DMS53 treated with DMSO at 0.1 percent for 48 hours (cell line): ENCODE results near the gene BSG.

Experiments
- DNase-seq: peaks from one replicate; lab custom pipeline; 2025; ENCODE audit not compliant: unreplicated experiment; lab: John Stamatoyannopoulos, UW

Gene BSG

DNA sequence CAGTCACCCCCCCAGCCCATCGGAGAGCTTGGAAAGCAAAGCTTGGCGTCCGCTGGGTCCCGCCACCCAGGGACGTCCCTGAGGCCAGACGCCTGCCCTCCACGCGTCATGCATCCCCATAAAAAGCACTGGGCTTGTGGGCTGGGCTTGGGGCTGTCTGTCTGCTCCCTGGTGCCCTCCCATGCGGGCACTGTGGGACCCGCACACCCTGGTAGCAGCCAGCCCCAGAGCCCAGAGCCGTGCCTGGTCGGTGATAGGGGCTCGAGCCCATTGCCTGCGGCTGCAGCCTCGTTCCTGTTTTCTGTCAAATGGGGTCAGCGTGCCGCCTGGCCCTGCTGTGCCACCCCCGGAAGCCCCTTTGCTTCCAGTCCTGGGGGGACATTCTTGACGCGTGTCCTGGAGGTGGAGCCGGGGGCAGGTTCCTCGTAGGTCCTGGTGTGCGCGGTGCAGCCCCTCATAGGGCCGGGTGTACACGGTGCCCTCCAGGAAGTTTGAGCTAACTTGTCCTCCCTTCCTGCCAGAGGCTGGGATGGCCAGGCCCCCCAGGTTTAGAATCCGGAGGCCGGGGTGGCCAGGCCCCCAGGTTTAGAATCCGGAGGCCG lies 32.9 kb upstream of the BSG start:
- DNase-seq, result no peak

DNA sequence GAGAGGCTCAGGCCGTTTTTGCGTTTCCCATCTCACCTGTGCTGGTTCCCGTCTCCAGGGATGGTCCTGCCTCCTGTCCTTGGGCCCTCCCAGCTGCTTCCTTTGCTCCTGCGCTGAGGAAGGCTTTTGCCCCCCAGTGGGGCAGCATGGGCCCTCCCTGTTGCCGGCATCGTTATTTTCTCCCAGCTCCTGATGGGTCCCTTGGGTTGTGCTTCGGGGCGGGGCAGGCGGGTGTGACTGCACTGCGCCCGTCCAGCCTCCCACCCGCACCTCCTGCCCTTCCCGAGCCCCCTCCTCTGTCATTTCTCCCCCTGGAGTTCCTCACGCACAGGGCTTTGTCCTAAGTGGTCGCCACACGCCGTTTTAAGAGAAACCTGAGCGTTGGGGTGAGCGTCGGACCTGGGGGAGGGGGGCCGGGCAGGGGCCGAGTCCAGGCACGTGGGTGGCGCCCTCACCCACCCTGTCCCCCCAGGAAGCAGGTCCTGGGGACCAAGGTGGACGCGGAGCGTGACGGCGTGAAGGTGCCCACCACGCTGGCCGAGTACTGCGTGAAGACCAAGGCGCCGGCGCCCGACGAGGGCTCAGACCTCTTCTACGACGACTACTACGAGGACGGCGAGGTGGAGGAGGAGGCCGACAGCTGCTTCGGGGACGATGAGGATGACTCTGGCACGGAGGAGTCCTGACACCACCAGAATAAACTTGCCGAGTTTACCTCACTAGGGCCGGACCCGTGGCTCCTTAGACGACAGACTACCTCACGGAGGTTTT lies 31.3 kb upstream of the BSG start:
- DNase-seq, result no peak

DNA sequence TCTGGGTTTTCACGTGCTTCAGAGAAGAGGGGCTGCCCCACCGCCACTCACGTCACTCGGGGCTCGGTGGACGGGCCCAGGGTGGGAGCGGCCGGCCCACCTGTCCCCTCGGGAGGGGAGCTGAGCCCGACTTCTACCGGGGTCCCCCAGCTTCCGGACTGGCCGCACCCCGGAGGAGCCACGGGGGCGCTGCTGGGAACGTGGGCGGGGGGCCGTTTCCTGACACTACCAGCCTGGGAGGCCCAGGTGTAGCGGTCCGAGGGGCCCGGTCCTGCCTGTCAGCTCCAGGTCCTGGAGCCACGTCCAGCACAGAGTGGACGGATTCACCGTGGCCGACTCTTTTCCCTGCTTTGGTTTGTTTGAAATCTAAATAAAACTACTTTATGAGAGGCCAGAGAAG lies 30.7 kb upstream of the BSG start:
- no peak for DNase-seq

DNA sequence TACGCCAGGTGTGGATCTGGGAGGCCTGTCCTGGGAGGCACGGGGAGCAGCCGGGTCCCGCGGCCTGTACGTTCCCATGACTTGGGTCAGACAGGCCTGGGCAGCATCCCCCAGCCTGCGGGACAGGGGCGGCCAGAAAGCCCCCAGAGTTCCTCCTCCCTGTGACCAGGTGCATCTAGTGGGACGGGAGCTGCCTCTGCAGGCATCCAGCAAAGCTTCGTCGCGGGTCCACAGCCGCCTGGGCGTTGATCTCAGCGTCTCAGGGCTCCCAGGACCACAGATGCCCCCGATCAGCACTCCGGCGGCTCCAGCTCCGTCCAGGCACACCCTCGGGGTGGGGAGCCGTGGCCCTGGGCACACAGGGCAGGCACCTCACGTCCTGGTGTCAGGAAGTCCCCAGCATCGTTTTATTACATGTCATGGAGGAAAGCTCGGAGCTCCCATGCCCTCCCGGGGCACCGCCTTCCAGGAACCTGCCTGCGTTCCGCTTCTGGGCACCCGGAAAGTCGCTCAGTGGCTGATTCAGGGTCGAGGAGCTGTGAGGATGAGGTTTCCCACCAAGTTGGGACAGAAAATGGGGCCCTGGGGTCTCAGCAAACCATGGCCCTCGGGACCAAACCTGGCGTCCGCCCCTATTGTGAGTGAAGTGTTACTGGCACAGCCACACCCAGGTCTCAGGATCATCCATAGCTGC lies 30.1 kb upstream of the BSG start:
- DNase-seq, result no peak

DNA sequence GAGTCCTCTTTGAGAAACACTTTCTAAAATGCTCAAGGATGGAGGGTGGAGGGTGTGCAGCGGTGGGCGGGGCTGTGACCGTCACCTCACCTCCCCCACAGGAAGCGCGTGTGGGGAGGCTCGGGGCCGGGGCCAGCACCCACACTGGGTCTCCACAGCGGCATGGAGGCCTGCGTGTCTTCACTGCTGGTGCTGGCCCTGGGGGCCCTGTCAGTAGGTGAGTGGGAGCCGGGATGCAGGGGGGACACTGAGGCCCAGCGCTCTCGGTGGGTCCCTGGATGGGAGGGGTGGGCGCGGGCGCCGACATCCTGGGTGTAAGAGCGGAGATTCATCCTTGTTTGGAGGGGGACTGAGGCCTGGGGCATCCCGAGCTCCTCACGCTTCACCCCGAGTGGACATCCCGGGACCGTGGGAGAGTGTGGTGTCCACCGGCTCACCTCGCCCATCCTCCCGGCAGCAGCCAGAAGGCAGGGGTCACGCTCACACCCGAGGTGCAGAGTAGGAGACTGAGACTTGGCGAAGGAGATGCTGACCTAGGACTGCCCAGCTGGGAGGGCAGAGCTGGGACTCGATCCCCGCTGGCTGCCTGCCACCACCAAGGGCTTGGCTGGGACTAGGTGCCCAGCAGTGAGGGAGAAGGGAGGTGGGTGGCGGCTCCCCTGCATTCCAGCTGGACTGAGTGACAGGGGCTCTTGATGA lies 28.3 kb upstream of the BSG start, which contains the start of gene GZMM:
TSS of gene GZMM (plus strand) at position 144 of the 699 bp plus-strand sequence. CDS start at position 163, 19 bp downstream.
- no peak for DNase-seq

DNA sequence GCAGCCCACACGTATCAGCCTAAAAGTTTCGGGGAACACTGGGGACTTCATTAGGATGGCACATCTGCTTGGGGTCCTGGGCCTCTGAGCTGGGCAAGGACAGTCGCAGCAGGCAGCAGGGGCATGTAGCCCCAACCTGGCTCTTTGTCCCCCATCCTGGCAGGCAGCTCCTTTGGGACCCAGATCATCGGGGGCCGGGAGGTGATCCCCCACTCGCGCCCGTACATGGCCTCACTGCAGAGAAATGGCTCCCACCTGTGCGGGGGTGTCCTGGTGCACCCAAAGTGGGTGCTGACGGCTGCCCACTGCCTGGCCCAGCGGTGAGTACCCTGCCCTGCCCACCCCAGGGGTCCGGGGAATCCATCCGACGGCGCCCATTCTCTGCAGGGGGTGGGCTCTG lies 25.3 kb upstream of the BSG start:
- no peak for DNase-seq

DNA sequence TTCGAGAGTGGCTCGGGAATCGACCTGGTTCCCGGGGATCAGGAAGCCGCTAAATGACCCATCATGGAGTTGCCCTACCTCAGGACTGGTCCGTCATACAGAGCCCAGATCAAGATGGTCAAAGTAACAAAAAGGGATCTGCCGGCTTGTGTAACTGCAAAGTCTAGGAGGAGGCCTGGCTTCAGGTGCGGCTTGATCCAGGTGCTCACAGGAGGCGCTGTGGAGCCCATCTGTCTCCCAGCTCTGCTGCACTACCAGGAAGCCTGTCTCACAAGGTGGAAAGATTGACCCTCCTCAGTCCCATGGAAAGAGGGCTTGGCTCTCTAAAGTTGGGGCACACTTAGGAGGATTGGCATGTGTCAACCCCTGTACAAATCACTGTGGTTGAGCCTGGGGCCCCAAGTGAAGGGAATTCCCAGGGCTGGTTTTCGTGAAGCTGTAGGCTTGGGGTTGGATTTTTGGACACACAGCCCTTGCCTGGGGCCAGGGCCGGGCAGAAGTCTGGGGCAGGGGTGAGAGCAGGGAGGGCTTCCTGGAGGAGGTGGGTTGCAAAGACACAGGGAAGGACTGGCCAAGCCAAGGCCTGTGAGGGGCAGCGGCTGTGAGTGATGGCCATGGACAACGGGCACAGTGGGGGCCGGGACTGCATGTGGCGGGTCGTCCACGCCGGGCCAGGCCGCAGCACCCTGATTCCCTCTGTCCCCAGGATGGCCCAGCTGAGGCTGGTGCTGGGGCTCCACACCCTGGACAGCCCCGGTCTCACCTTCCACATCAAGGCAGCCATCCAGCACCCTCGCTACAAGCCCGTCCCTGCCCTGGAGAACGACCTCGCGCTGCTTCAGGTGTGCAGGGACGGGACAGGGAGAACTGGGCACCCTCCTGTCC lies 24.3 kb upstream of the BSG start:
- no peak for DNase-seq

DNA sequence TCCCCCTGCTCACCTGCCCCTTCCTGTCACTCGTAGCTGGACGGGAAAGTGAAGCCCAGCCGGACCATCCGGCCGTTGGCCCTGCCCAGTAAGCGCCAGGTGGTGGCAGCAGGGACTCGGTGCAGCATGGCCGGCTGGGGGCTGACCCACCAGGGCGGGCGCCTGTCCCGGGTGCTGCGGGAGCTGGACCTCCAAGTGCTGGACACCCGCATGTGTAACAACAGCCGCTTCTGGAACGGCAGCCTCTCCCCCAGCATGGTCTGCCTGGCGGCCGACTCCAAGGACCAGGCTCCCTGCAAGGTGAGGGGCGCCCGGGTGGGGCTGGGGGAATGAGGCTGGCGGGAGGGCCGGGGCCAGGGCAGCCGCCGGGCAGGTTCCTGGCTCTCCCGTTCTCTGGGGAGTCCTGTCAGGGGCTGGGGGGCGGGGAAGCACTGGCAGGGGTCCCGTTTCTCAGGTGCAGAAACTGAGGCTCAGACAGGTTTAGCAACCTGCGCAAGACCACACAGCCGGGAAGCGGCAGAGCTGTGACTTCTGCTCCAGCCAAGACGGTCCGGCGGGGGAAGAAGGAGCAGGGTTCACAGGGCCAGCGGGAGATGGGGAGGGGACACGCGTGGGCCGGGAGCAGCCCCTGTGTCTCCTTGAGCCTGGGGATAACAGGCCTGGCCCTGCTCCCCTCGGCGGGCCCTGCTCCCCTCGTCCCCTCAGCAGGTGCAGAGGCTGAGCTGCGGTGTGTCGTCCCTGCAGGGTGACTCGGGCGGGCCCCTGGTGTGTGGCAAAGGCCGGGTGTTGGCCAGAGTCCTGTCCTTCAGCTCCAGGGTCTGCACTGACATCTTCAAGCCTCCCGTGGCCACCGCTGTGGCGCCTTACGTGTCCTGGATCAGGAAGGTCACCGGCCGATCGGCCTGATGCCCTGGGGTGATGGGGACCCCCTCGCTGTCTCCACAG lies 23.2 kb upstream of the BSG start:
- no peak for DNase-seq

DNA sequence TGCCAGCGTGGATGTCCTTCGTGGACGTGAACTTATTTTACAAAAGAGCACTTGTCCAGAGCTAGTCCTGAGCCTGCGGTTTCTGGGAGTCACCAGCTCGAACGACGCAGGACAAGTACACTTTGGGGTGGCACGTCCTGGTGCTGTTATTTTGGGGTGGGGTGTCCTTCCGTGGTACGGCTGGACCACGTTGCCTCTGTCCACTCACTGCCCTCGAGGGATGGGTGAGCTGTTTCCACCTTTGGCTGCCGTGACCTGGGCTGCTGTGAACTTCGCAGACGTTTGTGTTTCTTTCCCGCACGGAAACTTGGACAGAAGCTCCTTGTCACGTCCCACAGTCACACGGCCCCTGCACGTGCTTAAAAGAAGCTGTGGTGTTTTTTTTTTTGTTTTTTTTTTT lies 17.6 kb upstream of the BSG start:
- DNase-seq, result no peak

DNA sequence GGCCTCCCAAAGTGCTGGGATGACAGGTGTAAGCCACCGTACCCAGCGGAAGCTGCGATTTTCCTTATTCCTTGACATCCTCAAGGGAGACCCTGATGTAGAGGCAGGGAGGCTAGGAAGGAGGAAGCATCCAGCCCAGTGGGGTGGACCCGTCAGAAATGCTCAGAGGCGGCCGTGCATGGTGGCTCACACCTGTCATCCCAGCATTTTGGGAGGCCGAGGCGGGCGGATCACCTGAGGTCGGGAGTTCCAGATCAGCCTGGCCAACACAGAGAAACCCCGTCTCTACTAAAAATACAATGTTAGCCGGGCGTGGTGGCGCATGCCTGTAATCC lies 17.0 kb upstream of the BSG start:
- DNase-seq, result no peak

DNA sequence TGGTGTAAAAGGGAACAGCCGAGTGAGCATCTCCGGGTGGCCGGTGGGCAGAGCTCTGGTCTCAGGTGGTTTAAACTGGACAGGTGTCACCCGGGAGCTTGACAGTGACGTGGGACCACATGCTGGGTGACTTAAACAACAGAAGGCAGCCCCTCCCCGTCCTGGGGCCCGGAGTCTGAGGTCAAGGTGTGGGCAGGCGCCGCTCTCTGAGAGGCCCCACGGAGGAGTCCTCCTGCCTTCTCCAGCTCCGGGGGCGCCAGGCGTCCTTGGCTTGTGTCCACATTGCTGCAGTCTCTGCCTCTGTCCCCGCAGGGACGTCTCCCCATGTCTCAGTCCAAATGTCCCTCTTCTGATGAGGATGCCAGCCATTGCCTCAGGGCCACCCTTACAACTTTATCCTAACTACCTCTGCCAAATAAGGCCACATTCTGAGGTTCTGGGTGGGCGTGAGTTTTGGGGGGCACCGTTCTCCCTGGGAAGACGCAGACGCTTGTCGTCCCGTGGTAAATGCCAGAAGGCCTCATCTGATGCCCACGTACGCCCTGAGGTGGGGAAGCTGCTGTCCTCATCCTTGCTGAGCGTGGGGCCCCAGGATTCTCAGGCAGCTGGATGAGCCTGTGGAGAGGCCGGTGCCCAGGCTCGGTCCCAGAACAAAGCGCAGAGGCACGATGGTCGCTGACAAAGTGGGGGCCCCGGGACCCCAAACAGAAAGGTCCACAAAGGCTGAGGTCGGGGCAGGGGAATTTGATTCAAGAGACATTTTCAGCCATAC lies 15.6 kb upstream of the BSG start:
- no peak for DNase-seq

DNA sequence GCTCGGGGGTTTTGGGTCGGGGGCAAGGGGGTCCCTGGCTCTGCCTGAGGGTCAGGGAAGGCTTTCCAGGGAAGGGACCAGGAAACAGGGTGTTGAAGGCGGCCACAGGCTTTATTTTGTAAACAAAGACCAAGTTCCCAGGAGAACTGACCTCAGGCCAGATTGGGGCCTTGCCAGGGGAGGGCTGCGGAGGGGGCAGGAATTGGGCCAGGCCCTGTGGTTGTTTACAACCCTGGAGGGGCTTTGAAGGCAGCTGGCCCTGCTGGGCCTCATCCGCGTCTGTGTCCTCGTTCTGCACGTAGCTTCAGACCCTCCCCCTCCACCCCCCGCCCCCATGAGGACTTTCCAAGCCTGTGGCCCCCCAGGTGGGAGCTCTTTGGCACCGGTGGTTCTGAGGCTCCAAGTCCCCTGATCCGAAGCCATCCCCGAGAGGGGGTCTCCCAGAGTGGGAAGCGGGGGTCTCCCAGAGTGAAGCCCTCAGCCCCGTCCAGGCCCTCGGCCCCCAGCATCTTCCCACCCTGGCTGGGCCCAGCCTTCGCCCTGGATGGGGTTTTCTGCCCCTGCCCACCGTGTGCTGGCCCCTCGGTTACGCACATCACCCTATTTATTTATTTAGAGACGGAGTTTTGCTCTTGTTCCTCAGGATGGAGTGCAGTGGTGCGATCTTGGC lies 13.5 kb upstream of the BSG start:
- DNase-seq, result no peak

DNA sequence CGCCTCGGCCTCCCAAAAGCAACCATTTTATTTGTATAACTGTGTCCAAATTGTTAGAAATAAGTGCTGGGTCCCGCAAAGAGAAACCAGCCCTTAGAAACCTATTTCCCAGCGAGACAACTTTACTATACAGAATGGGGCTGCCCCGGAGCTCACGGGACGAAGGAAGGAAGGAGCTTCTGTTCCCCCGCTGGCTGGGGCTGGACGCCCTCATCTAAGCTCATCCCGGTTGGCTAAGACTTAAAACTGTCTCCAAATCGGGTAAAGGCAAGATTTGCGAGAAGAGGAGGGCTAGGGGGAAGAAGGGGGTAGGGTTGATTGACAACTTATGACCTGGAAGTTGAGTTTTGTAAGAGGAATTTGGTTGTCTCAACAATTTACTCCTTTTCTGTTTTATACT lies 12.3 kb upstream of the BSG start:
- no peak for DNase-seq

DNA sequence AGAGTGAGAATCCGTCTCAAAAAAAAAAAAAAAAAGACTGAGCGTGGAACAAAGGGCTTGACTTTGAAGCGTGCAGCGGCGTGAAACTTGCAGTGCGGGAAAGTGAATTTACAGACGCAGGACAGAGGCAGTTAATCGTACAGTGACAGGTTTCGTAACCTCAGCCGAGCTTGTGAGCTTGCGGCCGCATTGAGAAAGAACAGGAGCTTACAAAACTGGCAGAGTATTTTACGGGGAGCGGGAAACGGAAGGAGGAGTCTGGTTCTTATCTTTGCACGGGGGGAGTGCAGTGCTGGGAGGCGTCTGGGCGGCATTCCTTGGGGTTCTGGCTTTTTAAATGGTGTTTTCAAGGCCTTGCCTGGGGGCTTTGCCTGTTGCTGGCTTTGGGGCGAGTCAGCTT lies 6.0 kb upstream of the BSG start:
- no peak for DNase-seq

DNA sequence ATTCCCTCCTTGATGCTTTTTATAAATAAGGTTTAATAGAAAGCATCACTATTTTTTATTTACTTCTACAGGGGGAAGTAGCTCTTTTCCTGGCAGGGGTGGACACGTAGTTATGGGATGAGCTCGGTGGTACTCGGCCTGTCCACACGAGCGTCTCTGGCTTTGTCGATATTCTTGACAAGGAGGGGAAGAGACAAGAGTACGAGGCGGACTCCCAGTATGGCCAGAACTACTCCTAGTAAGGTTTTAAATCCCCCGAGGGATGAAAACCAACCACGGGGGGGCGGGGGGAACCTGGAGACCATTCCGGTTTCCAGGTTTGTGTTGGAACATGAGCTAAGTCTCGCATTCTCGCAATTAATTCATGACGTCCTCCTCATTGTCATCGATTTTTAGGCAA lies 5.6 kb upstream of the BSG start:
- DNase-seq, result no peak

DNA sequence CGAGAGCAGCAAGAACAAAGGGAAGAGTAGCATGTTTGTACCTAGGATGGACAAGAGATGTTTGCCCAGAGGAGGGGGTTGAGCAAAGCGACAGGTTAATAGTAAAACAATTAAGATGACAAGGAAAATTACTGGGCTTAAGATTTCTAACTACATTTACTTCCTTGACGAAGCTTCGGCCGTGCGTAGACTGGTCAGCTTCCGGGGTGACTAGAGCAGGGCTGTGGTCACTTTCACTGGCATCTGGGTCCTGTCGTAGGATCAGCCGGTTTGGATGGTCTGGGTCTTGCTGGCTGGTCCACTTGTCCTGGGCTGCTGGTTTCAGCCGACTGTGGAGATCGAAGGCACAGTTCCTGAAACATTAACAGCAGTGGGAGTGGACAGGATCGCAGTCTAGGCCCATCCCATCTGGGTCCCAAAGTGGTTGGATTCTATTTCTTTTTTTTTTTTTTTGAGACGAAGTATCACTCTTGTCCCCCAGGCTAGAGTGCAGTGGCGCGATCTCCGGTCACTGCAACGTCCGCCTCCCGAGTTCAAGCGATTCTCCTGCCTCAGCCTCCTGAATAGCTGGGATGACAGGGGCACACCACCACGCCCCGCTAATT lies 5.0 kb upstream of the BSG start:
- DNase-seq, result no peak

DNA sequence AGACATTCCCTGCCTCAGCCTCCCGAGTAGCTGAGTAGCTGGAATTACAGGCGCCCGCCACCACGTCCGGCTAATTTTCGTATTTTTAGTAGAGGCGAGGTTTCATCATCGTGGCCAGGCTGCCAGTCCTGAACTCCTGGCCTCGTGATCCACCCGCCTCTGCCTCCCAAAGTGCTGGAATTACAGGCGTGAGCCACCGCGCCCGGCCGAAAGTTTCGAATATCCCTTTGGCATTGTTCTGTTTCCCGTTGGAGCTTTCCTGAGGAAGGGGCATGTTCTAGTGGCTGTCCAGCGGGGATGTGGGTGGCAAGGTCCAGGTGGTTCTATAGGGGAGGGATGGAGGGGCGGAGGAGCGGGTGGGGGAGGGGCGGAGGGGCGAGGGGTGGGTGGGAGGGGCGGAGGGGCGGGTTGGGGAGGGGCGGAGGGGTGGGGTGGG lies 2.1 kb upstream of the BSG start:
- no peak for DNase-seq
